Type B pancreatic cell (in vitro differentiated cells): ENCODE data around the gene ZNF672. TPM values are rescaled to one million over a fixed set of nuclear protein-coding genes. Genes with fewer than 3 reads are reported as not detected.

Source experiments
- DNase-seq: peaks from one replicate; pipeline ENCODE4 v3.0.0; 2021; ENCODE audit warnings: mixed read lengths; ENCODE audit not compliant: unreplicated experiment; ENCODE audit errors: extremely low spot score
- H3K27ac Mint-ChIP-seq: 2 replicates; pipeline ENCODE4 v1.8.0; 2021; ENCODE audit warnings: mild to moderate bottlenecking, mixed read lengths
- H3K27me3 Mint-ChIP-seq: 2 replicates; pipeline ENCODE4 v1.8.0; 2021; ENCODE audit warnings: mixed read lengths
- H3K36me3 Mint-ChIP-seq: 2 replicates; pipeline ENCODE4 v1.8.0; 2021; ENCODE audit warnings: mixed read lengths
- H3K4me1 Mint-ChIP-seq: one replicate; pipeline ENCODE4 v1.8.0; 2021; ENCODE audit warnings: mixed read lengths; ENCODE audit not compliant: unreplicated experiment
- H3K4me3 Mint-ChIP-seq: 2 replicates; pipeline ENCODE4 v1.8.0; 2021; ENCODE audit warnings: mild to moderate bottlenecking, mixed read lengths
- H3K9me3 Mint-ChIP-seq: 2 replicates; pipeline ENCODE4 v1.8.0; 2021; ENCODE audit warnings: mixed read lengths
- CTCF ChIP-seq: fragments of 200-600 bp; sonication (generic); conservative IDR thresholded peaks from 2 replicates; pipeline ENCODE4 v1.5.0; 2021; ENCODE audit warnings: antibody characterized with exemption, mild to moderate bottlenecking
- total RNA-seq: library from RNA; stranded (reverse); gene quantifications from 2 replicates; pipeline ENCODE4 v1.2.1, GENCODE V29; 2021; ENCODE audit warnings: low replicate concordance

Gene ZNF672
- total RNA-seq, 1 donor from 2014 or later: 33.0 TPM

GRCh38 chr1:248858096-248858890 lies 20.3 kb downstream of the ZNF672 start:
- Mint-ChIP-seq H3K4me1 (peaks cover 19% of the 10 kb centered on the region), H3K9me3 (no peaks in the 10 kb centered on the region), H3K27me3 (peaks cover 14% of the 10 kb centered on the region), H3K4me3 (peak overlapping the region; percentile 92), H3K36me3 (peaks cover 14% of the 10 kb centered on the region), H3K27ac (peak overlapping the region; percentile 95)
- peak; percentile 61 for TF ChIP-seq CTCF
- DNase-seq: peak; percentile 79

GRCh38 chr1:248858891-248859889 lies 21.2 kb downstream of the ZNF672 start, which contains the start of gene ZNF692:
ZNF692 (minus strand) TSS chr1:248859085; CDS start chr1:248858309, 776 bp downstream.
- no peak for TF ChIP-seq CTCF
- peaks cover 10% of the 10 kb centered on the region for H3K36me3 Mint-ChIP-seq
- peaks cover 25% of the 10 kb centered on the region for H3K4me1 Mint-ChIP-seq
- peak within 1 kb of the TSS; percentile 95 for H3K27ac Mint-ChIP-seq
- peaks cover 19% of the 10 kb centered on the region for H3K27me3 Mint-ChIP-seq
- peak; percentile 96 for DNase-seq
- H3K9me3 Mint-ChIP-seq: no peaks in the 10 kb centered on the region
- peak within 1 kb of the TSS; percentile 92 for H3K4me3 Mint-ChIP-seq

GRCh38 chr1:248860007-248860406 lies 22.0 kb downstream of the ZNF672 start:
- Mint-ChIP-seq H3K27ac (peak overlapping the region; percentile 95), H3K4me3 (peak overlapping the region; percentile 92)
- no peak for TF ChIP-seq CTCF

GRCh38 chr1:248861616-248862015 lies 23.6 kb downstream of the ZNF672 start:
- Mint-ChIP-seq H3K4me3 (peak overlapping the region; percentile 6), H3K9me3 (no peaks in the 10 kb centered on the region), H3K4me1 (peaks cover 26% of the 10 kb centered on the region), H3K36me3 (no peaks in the 10 kb centered on the region), H3K27ac (peak overlapping the region; percentile 19), H3K27me3 (peaks cover 19% of the 10 kb centered on the region)
- no peak for TF ChIP-seq CTCF
- DNase-seq: no peak

More at GRCh38 chr1:248860007-248860406, 22.0 kb downstream of the ZNF672 start:
- Mint-ChIP-seq H3K4me1 (peaks cover 26% of the 10 kb centered on the region), H3K27me3 (peaks cover 19% of the 10 kb centered on the region), H3K9me3 (no peaks in the 10 kb centered on the region), H3K36me3 (peaks cover 2% of the 10 kb centered on the region)
- no peak for DNase-seq

GRCh38 chr1:248862695-248862997 lies 24.6 kb downstream of the ZNF672 start:
- TF ChIP-seq CTCF: no peak
- Mint-ChIP-seq H3K9me3 (no peaks in the 10 kb centered on the region), H3K27me3 (peaks cover 19% of the 10 kb centered on the region), H3K4me1 (peaks cover 21% of the 10 kb centered on the region), H3K27ac (peak overlapping the region; percentile 30), H3K4me3 (peak overlapping the region; percentile 87), H3K36me3 (no peaks in the 10 kb centered on the region)
- DNase-seq: no peak
